Panc1 (cell line): Measurements from ENCODE around the gene CADPS2. TPM values are rescaled to one million over a fixed set of nuclear protein-coding genes. Genes with fewer than 3 reads are reported as not detected.

Source experiments
- ATAC-seq: fragments of 200-7000 bp; cut with Tn5 transposase; 2 replicates; pipeline ENCODE4 v1.9.1; 2020; ENCODE audit warnings: mild to moderate bottlenecking, moderate library complexity
- BruUV-seq: library from RNA; stranded (reverse); fragments of 400-500 nt; replicated peaks from 2 replicates; lab custom pipeline; 2021; lab: Mats Ljungman, UMichigan
- CTCF ChIA-PET: fragments of 300-600 bp; sonication (Branson Sonifier 250); formaldehyde crosslinking; loops from one replicate; lab custom pipeline; 2022; ENCODE audit warnings: antibody characterized with exemption; lab: Charles Lee
- POLR2A ChIA-PET: fragments of 300-600 bp; sonication (Branson Sonifier 250); formaldehyde crosslinking; loops from one replicate; lab custom pipeline; 2022; ENCODE audit warnings: antibody characterized with exemption; lab: Charles Lee
- DNase-seq: peaks from one replicate; pipeline ENCODE4 v3.0.0-alpha.2; 2010; ENCODE audit warnings: low read depth, low spot score
- H3K27ac ChIP-seq: 2 replicates; pipeline ENCODE4 v1.5.1; 2011; ENCODE audit warnings: mild to moderate bottlenecking, low read length, inconsistent platforms
- H3K27me3 ChIP-seq: fragments of 200-500 bp; sonication (Bioruptor generic); 2 replicates; pipeline ENCODE4 v1.6.0; 2014; ENCODE audit warnings: low read length, inconsistent platforms; ENCODE audit not compliant: control insufficient read depth, insufficient read depth
- H3K36me3 ChIP-seq: fragments of 200-500 bp; sonication (Bioruptor generic); 2 replicates; pipeline ENCODE4 v1.5.1; 2014; ENCODE audit warnings: inconsistent platforms, mild to moderate bottlenecking, low read length, moderate library complexity; ENCODE audit not compliant: control insufficient read depth, insufficient read depth
- H3K4me1 ChIP-seq: 2 replicates; pipeline ENCODE4 v1.5.1; 2011; ENCODE audit warnings: inconsistent platforms, mild to moderate bottlenecking, low read length, moderate library complexity; ENCODE audit not compliant: control insufficient read depth, insufficient read depth
- H3K4me3 ChIP-seq, 2 experiments: 2 replicates each; pipeline ENCODE4 v1.5.1; 2011 to 2012; ENCODE audit warnings: low read depth in 2 of 2, low read length in 2 of 2, mild to moderate bottlenecking in 2 of 2, inconsistent platforms in 1 of 2, moderate library complexity in 1 of 2
- H3K9me3 ChIP-seq: fragments of 200-500 bp; sonication (Bioruptor generic); 2 replicates; pipeline ENCODE4 v1.5.1; 2014; ENCODE audit warnings: low read depth, mild to moderate bottlenecking, inconsistent platforms, low read length, moderate library complexity; ENCODE audit not compliant: control insufficient read depth, insufficient read depth
- CTCF ChIP-seq: fragments of 450-650 bp; IDR thresholded peaks from 2 replicates; pipeline ENCODE4 v1.5.1; 2017; ENCODE audit warnings: mild to moderate bottlenecking
- POLR2AphosphoS5 ChIP-seq: IDR thresholded peaks from 2 replicates; pipeline ENCODE4 v1.6.1; 2012; ENCODE audit warnings: mild to moderate bottlenecking, low read depth, low read length, moderate library complexity
- SIN3A ChIP-seq: IDR thresholded peaks from 2 replicates; pipeline ENCODE4 v1.6.1; 2012; ENCODE audit warnings: low read depth, mild to moderate bottlenecking, low read length, moderate library complexity, borderline replicate concordance; ENCODE audit not compliant: insufficient read depth
- TCF7L2 ChIP-seq: IDR thresholded peaks from 2 replicates; pipeline ENCODE4 v1.6.1; 2011; ENCODE audit warnings: mild to moderate bottlenecking, low read depth, low read length, inconsistent platforms
- in situ Hi-C: cut with HindIII; loops from 2 replicates; pipeline ENCODE4 v1.10.0; 2016; ENCODE audit warnings: low sequenced_read_pairs, low pct_unique_long_range_greater_than_20kb
- intact Hi-C: fragments of 100-400 bp; cut with micrococcal nuclease; formaldehyde crosslinking; loops from one replicate; pipeline ENCODE4 v1.10.0; 2022; ENCODE audit not compliant: unreplicated experiment
- total RNA-seq: library from RNA; stranded (reverse); gene quantifications from one replicate; pipeline ENCODE4 v1.2.1, GENCODE V29; 2021; ENCODE audit not compliant: unreplicated experiment
- TF ChIP-seq, protein P1 (sequence below), 2 experiments: IDR thresholded peaks; 2 replicates each; pipeline ENCODE4 v1.6.1; 2011 to 2012; ENCODE audit warnings: low read depth in 2 of 2, control low read depth in 1 of 2, low read length in 1 of 2, mild to moderate bottlenecking in 1 of 2, moderate library complexity in 1 of 2; ENCODE audit not compliant: insufficient read depth in 1 of 2

The CADPS2 gene
- total RNA-seq, 1 experiment from 2014 or later: 1.6 TPM

DNA sequence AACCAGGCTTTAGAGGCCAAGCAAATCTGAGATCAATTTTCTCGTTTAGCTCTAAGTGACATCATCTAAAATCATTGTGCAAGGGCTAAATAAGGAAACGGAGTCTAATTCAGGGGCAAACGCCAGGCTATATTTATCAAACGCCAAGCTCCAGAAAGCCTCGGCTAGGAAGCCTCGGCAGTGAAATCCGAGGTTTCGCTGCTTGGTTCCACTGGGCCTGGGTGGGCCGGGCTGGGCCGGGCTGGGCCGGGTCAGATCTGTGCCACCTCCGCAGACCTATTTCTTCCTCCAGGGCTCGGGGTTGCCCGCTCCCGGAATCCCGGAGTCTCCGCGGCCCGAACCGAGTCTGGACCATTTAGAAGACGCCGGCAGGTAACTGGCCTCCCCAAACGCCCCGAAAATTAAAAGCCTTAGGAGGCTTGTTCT is 581.3 kb downstream of the CADPS2 start:
- ChIA-PET POLR2A (no interaction called here), CTCF (no interaction called here)
- BruUV-seq: no TSS peak
- Histone ChIP-seq H3K27ac (no peak overlapping the region), H3K27me3 (peaks cover 59% of the 10 kb centered on the region), H3K36me3 (peaks cover 4% of the 10 kb centered on the region; the same call in 1 of the 2 replicates), H3K4me1 (peaks cover 5% of the 10 kb centered on the region), H3K4me3 (peak overlapping the region; percentile 20 to 35; a peak in 3 of 4 replicates), H3K9me3 (no peaks in the 10 kb centered on the region)
- ATAC-seq: no peak
- in situ Hi-C loops (no loop called here), intact Hi-C loops (no loop called here)
- no peak for DNase-seq
- TF ChIP-seq POLR2AphosphoS5 (no peak), TCF7L2 (no peak), CTCF (no peak), SIN3A (no peak)
- TF ChIP-seq, protein P1, sequence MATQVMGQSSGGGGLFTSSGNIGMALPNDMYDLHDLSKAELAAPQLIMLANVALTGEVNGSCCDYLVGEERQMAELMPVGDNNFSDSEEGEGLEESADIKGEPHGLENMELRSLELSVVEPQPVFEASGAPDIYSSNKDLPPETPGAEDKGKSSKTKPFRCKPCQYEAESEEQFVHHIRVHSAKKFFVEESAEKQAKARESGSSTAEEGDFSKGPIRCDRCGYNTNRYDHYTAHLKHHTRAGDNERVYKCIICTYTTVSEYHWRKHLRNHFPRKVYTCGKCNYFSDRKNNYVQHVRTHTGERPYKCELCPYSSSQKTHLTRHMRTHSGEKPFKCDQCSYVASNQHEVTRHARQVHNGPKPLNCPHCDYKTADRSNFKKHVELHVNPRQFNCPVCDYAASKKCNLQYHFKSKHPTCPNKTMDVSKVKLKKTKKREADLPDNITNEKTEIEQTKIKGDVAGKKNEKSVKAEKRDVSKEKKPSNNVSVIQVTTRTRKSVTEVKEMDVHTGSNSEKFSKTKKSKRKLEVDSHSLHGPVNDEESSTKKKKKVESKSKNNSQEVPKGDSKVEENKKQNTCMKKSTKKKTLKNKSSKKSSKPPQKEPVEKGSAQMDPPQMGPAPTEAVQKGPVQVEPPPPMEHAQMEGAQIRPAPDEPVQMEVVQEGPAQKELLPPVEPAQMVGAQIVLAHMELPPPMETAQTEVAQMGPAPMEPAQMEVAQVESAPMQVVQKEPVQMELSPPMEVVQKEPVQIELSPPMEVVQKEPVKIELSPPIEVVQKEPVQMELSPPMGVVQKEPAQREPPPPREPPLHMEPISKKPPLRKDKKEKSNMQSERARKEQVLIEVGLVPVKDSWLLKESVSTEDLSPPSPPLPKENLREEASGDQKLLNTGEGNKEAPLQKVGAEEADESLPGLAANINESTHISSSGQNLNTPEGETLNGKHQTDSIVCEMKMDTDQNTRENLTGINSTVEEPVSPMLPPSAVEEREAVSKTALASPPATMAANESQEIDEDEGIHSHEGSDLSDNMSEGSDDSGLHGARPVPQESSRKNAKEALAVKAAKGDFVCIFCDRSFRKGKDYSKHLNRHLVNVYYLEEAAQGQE (IDR thresholded peaks at IDR 0.05; ENCODE audit: insufficient read depth in 1 of 2, low read depth in 2 of 2, low read length in 1 of 2): no peak

DNA sequence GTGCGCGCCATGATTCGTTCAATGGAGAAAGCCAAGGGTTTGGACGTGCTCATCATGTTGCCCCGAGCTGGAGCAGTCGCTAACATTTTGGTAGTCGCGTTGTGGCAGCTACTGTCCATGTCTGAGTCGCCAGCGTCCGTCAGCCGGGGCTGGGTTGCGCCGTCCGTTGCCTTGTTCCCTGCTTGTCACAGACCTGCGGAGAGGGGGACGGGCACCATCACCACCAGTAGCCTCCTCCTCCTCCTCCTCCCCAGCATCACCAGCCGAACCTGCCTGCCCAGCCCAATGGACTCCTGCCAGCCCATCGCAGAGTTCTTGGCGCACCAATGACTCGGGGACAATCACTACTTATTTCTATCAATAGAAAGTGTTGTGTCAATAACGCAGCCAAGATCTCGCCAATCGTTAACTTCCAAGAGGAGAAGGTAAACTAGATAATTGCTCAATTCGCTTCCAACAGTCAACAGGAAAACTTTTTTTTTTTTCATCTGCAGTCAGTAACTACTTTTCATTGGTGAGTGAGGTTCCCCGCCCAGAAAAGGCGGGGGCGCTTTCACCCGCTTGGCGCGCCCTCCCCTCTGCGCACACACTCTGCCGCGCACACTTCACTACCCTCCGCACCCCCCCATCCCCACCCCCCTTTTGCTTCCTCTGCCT is 581.8 kb downstream of the CADPS2 start, which contains the start of gene FEZF1:
FEZF1 (minus strand) TSS at position 432 of the 657 bp plus-strand sequence; CDS start at position 119, 313 bp downstream.
- POLR2A ChIA-PET: no interaction called here
- in situ Hi-C loops (no loop called here), intact Hi-C loops (no loop called here)
- no peak for TF ChIP-seq CTCF
- TF ChIP-seq POLR2AphosphoS5: no peak
- no peak for TF ChIP-seq SIN3A
- TF ChIP-seq, protein P1 (IDR thresholded peaks at IDR 0.05; ENCODE audit: insufficient read depth in 1 of 2, low read depth in 2 of 2, low read length in 1 of 2): no peak
- TF ChIP-seq TCF7L2: no peak
- no peak for DNase-seq
- BruUV-seq: no TSS peak
- H3K27ac ChIP-seq: no peak within 1 kb of the TSS
- peaks cover 5% of the 10 kb centered on the region for H3K4me1 ChIP-seq
- no peaks in the 10 kb centered on the region for H3K9me3 ChIP-seq
- ATAC-seq: 0 out of 2 replicates have a peak, but pooled peaks have one; percentile 13
- peaks cover 54% of the 10 kb centered on the region for H3K27me3 ChIP-seq
- H3K36me3 ChIP-seq: peaks cover 4% of the 10 kb centered on the region; the same call in 1 of the 2 replicates
- CTCF ChIA-PET: no interaction called here
- peak within 1 kb of the TSS; percentile 20 to 35 for H3K4me3 ChIP-seq
